GM06990 (cell line): Measurements from ENCODE around the gene RTRAF.

ENCODE experiments used
- DNase-seq: peaks from one replicate; pipeline ENCODE4 v3.0.0-alpha.2; 2011; ENCODE audit not compliant: insufficient read length; ENCODE audit errors: extremely low read depth
- H3K27me3 ChIP-seq: replicated peaks from 2 replicates; pipeline ENCODE4 v1.6.0; 2011; ENCODE audit warnings: low read length; ENCODE audit not compliant: control insufficient read depth, insufficient read depth
- H3K36me3 ChIP-seq: 2 replicates; pipeline ENCODE4 v1.5.1; 2011; ENCODE audit warnings: low read length; ENCODE audit not compliant: control insufficient read depth, insufficient read depth
- H3K4me3 ChIP-seq: replicated peaks from 2 replicates; pipeline ENCODE4 v1.5.1; 2011; ENCODE audit warnings: low read depth, mild to moderate bottlenecking, control low read depth, low read length
- TF ChIP-seq, protein P1 (sequence below): IDR thresholded peaks from 2 replicates; pipeline ENCODE4 v1.5.1; 2011; ENCODE audit warnings: low read length, control low read depth, mild to moderate bottlenecking, inconsistent platforms; ENCODE audit not compliant: insufficient read depth, poor library complexity, severe bottlenecking

RTRAF gene

DNA sequence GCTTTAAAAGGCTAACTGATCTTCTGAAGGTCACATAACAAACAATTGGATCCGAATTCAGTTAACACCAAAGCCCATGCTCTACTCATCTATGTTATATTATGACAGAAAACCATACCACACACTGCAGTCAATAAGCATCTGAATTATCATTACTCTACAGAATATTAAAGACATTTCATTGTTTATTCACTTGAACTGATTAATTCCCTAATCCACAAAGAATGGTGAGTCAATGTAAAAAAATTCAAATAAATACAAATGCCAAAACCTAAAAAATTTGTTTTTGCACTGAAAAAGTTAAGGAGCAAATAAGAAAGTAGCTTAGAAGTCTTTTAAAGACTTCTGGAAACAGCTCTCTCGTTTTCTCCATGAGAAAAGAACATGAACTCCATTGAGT is 65.8 kb downstream of the RTRAF start:
- no peaks in the 10 kb centered on the region for H3K36me3 ChIP-seq
- TF ChIP-seq, protein P1, sequence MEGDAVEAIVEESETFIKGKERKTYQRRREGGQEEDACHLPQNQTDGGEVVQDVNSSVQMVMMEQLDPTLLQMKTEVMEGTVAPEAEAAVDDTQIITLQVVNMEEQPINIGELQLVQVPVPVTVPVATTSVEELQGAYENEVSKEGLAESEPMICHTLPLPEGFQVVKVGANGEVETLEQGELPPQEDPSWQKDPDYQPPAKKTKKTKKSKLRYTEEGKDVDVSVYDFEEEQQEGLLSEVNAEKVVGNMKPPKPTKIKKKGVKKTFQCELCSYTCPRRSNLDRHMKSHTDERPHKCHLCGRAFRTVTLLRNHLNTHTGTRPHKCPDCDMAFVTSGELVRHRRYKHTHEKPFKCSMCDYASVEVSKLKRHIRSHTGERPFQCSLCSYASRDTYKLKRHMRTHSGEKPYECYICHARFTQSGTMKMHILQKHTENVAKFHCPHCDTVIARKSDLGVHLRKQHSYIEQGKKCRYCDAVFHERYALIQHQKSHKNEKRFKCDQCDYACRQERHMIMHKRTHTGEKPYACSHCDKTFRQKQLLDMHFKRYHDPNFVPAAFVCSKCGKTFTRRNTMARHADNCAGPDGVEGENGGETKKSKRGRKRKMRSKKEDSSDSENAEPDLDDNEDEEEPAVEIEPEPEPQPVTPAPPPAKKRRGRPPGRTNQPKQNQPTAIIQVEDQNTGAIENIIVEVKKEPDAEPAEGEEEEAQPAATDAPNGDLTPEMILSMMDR = no peak

DNA sequence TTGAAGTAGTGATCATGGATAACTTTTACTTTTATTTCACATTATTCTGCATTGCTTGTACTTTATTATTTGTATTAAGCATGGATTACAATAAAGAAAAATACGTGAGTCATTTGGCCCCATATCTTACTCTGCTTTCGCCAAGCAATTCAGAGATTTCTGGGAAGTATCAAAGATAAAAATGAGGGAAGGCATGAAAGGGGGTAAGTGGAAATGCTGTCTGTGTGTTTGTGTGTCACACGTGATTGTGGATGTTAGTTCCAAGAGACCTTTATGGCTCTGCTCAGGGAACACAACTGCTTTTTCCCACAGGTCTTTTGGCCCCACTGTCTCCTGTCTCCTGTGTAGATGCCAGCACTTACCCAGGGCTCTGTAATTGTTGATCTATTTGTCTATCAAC is 69.0 kb downstream of the RTRAF start:
- no peak overlapping the region for H3K4me3 ChIP-seq
- DNase-seq = no peak
- H3K27me3 ChIP-seq = no peaks in the 10 kb centered on the region; the same call in 1 of the 2 replicates
- no peaks in the 10 kb centered on the region for H3K36me3 ChIP-seq
- TF ChIP-seq, protein P1 = no peak

More for the DNA sequence above, 65.8 kb downstream of the RTRAF start:
- Histone ChIP-seq H3K27me3 (no peaks in the 10 kb centered on the region; the same call in 1 of the 2 replicates), H3K4me3 (no peak overlapping the region)
- DNase-seq = no peak

DNA sequence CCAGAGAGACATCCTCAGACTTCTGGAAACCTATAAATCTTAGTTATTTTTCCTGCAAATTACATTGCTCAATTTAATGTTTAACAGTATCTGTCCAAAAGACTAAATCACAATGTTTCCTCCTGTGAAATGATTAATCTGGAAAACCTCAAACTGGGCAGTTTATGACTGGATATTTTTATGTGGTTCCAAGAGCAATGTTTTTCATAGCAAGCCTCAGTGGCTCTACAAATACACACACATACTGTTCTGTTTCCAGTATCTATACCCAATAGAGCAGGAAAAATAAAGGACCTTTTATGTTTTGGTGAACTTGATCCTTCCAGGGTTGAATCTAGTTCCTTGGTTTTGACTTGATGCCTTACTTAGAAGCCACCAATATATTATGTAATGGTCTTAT is 70.3 kb downstream of the RTRAF start:
- Histone ChIP-seq H3K36me3 (no peaks in the 10 kb centered on the region), H3K27me3 (no peaks in the 10 kb centered on the region; the same call in 1 of the 2 replicates), H3K4me3 (no peak overlapping the region)
- no peak for DNase-seq
- TF ChIP-seq, protein P1 = no peak

DNA sequence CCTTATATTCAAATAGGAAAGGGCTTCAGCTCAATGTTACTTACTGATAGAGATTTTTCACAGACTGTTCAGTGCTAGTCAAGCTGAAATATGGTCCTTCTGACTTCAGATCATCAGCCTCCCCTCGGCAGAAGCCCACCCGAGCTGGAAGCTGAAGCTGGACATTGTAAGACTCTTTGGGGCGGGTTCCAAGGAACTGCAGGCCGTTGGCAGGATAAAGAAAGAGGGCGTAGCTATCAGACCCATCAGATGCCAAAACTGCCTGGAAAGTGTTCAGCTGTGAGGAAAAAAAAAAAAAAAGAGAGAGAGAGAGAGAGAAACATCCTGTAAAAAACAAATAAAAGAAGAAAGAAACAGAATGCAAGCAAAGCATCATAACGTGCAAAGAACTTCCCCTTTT is 70.7 kb downstream of the RTRAF start:
- H3K27me3 ChIP-seq = no peaks in the 10 kb centered on the region; the same call in 1 of the 2 replicates
- TF ChIP-seq, protein P1 = no peak

More for the DNA sequence above, 70.7 kb downstream of the RTRAF start:
- no peak overlapping the region for H3K4me3 ChIP-seq
- DNase-seq = no peak
- H3K36me3 ChIP-seq = no peaks in the 10 kb centered on the region
